GM13977 (cell line): ENCODE results near the gene PIK3R3.

ENCODE experiments used
- DNase-seq: peaks from one replicate; pipeline ENCODE4 v3.0.0; 2012; ENCODE audit warnings: low spot score
- CTCF ChIP-seq: IDR thresholded peaks from 2 replicates; pipeline ENCODE4 v1.5.1; 2012; ENCODE audit warnings: mild to moderate bottlenecking, control low read depth; ENCODE audit not compliant: insufficient read depth; ENCODE audit errors: extremely low read depth, missing control alignments
- in situ Hi-C: fragments of 300-500 bp; cut with MboI; formaldehyde crosslinking; loops from one replicate; pipeline ENCODE4 v1.12.0; 2022; ENCODE audit warnings: low sequenced_read_pairs, low pct_unique_long_range_greater_than_20kb, mixed read lengths, inconsistent platforms; ENCODE audit not compliant: unreplicated experiment

The PIK3R3 gene

DNA sequence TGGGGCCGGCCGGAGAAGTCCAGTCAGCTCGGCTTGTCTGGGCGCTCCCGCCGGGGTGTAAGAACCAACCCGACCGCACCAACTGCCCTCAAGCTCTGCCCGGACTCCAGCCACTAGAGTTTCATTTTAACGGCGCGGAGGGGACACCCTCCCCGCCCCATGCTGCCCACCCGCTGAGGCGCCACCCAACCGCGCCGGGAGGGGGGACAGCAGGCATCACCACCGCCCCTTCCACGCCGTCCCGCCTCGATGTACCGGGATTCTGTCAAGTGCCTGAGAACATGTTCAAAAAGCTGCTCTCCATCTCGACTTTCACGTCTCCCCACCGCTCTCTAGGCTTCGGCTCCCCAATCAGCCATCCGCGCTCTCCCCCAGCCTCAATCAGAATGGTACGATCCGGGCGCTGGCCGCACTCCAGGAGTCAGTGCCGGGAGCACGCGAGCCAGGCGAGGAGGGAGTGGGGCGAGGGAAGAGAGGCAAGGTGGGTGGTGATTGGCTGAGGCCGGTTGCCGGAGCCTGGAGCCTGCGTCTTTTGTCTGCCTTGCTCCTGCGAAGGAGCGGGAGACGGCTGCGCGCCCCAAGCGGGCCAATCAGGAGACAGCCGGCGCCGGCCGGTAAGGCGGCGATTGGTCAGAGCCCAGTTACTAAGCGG is at the start of gene PIK3R3:
PIK3R3 (minus strand) TSS at position 101 of the 652 bp plus-strand sequence. CDS start 677 bp downstream, outside the sequence.
- DNase-seq, result peak; percentile 95
- in situ Hi-C loops, result no loop called here
- TF ChIP-seq CTCF, result no peak

- DNase-seq, result no peak
- in situ Hi-C loops, result no loop called here
- no peak for TF ChIP-seq CTCF
Observed at GRCh38 chr1:46181343-46182260, 49.2 kb upstream of the PIK3R3 start.

DNA sequence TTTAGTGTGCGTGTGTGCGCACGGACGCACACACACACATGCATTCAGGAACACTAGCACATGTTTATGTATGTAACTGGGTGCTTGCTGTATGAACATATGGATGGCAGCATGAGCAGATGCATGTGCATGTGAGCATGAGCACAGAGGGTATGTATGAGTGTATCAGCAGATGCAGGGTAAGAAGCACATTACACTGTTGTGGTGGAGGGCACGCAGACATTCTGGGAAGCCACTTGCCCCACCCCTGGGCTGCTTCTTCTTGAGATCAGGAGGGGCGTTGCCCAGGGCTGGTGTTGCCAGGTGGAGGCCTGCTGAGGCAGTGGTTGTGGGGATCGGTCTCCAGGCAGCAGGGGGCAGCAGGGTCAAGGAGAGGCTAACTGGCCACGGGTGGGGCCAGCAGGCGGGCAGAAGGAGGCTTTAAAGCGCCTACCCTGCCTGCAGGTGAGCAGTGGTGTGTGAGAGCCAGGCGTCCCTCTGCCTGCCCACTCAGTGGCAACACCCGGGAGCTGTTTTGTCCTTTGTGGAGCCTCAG is 47.7 kb upstream of the PIK3R3 start:
- in situ Hi-C loops, result no loop called here
- no peak for DNase-seq
- peak; percentile 50 for TF ChIP-seq CTCF

- DNase-seq, result peak; percentile 82
- TF ChIP-seq CTCF, result peak; percentile 92
- in situ Hi-C loops, result loop anchor here (5.0 kb wide), 1 partner anchor 142 kb away; no protein-coding TSS in a partner anchor
Observed at GRCh38 chr1:46179138-46180081, 47.0 kb upstream of the PIK3R3 start.

- no peak for TF ChIP-seq CTCF
- DNase-seq, result no peak
- in situ Hi-C loops, result loop anchor here (5.0 kb wide), 1 partner anchor 139 kb away; no protein-coding TSS in a partner anchor
Observed at GRCh38 chr1:46176211-46176865, 43.9 kb upstream of the PIK3R3 start, which contains the start of gene P3R3URF. P3R3URF (minus strand) TSS chr1:46176488; CDS start chr1:46176471, 17 bp downstream.
